HepG2 (cell line): ENCODE measurements around the gene PTTG1. TPM values are rescaled to one million over a fixed set of nuclear protein-coding genes. Genes with fewer than 3 reads are reported as not detected.
A peak's percentile ranks its signal among the peaks of the same experiment; 100 is the strongest.

ENCODE experiments used
- AFF4 ChIP-seq: sonication (generic); formaldehyde crosslinking; IDR thresholded peaks from 2 replicates; pipeline ENCODE4 v1.4.0; 2020; ENCODE audit warnings: missing genetic modification reagents
- HOXD1 ChIP-seq: sonication (generic); formaldehyde crosslinking; IDR thresholded peaks from 2 replicates; pipeline ENCODE4 v1.5.0; 2020; ENCODE audit warnings: missing genetic modification reagents
- MLLT10 ChIP-seq: sonication (generic); formaldehyde crosslinking; IDR thresholded peaks from 2 replicates; pipeline ENCODE4 v1.4.0; 2020; ENCODE audit warnings: missing genetic modification reagents
- MYPOP ChIP-seq: sonication (generic); formaldehyde crosslinking; IDR thresholded peaks from 2 replicates; pipeline ENCODE4 v1.8.1; 2023; ENCODE audit warnings: mild to moderate bottlenecking, moderate library complexity, missing genetic modification reagents
- MZF1 ChIP-seq: sonication (generic); formaldehyde crosslinking; IDR thresholded peaks from 2 replicates; pipeline ENCODE4 v1.8.1; 2023; ENCODE audit warnings: mild to moderate bottlenecking, missing genetic modification reagents, borderline replicate concordance
- PAXIP1 ChIP-seq: sonication (generic); formaldehyde crosslinking; conservative IDR thresholded peaks from 2 replicates; pipeline ENCODE4 v1.4.0; 2020; ENCODE audit warnings: mild to moderate bottlenecking, missing genetic modification reagents, moderate library complexity
- PRDM4 ChIP-seq: sonication (generic); formaldehyde crosslinking; IDR thresholded peaks from 2 replicates; pipeline ENCODE4 v1.9.0; 2021; ENCODE audit warnings: missing genetic modification reagents, borderline replicate concordance
- PRPF4 ChIP-seq: fragments of 200-400 bp; formaldehyde crosslinking; IDR thresholded peaks from 2 replicates; pipeline ENCODE4 v1.6.1; 2016; ENCODE audit warnings: low read length, low read depth; ENCODE audit not compliant: poor library complexity, severe bottlenecking
- SALL1 ChIP-seq: sonication (generic); formaldehyde crosslinking; IDR thresholded peaks from 2 replicates; pipeline ENCODE4 v1.8.0; 2022; ENCODE audit warnings: mild to moderate bottlenecking, missing genetic modification reagents
- ZFX ChIP-seq: sonication (generic); formaldehyde crosslinking; IDR thresholded peaks from 2 replicates; pipeline ENCODE4 v1.4.0; 2020; ENCODE audit warnings: mild to moderate bottlenecking, low read depth, missing genetic modification reagents, moderate library complexity
- ZNF20 ChIP-seq: sonication (generic); formaldehyde crosslinking; IDR thresholded peaks from 2 replicates; pipeline ENCODE4 v1.4.0; 2020; ENCODE audit warnings: mild to moderate bottlenecking, moderate library complexity, missing genetic modification reagents
- ZNF766 ChIP-seq: sonication (generic); formaldehyde crosslinking; IDR thresholded peaks from 2 replicates; pipeline ENCODE4 v1.5.0; 2020; ENCODE audit warnings: missing genetic modification reagents, borderline replicate concordance
- ZSCAN29 ChIP-seq: sonication (generic); formaldehyde crosslinking; conservative IDR thresholded peaks from 2 replicates; pipeline ENCODE4 v1.4.0; 2020; ENCODE audit warnings: mild to moderate bottlenecking, missing genetic modification reagents
- ZZZ3 ChIP-seq: sonication (generic); formaldehyde crosslinking; IDR thresholded peaks from 2 replicates; pipeline ENCODE4 v1.4.0; 2020; ENCODE audit warnings: missing genetic modification reagents, mild to moderate bottlenecking, borderline replicate concordance
- polyA plus RNA-seq, 8 experiments: library from polyadenylated mRNA; depleted of rRNA in 3 of 8; stranded (reverse) in 7 of 8; unstranded in 1 of 8; fragments of >200 nt; fragmentation: Illumina TruSeq in 4 of 8; extraction: Trizol in 4 of 8; gene quantifications; 2 replicates each; pipeline versions ENCODE4 v1.2.1 to v1.2.3, GENCODE V29; 2011 to 2016; ENCODE audit warnings: low read depth in 4 of 8, missing spikeins in 1 of 8, mixed read lengths in 1 of 8; ENCODE audit not compliant: insufficient read depth in 1 of 8
- total RNA-seq, 5 experiments: library from RNA; depleted of rRNA; stranded (reverse); fragments of >200 nt; fragmentation: Illumina TruSeq; extraction: Trizol; gene quantifications; 2 replicates each; pipeline ENCODE4 v1.2.3, GENCODE V29; 2016; ENCODE audit warnings: low read depth in 1 of 5
- TF ChIP-seq, protein P1 (sequence below): sonication (generic); formaldehyde crosslinking; IDR thresholded peaks from 2 replicates; pipeline ENCODE4 v1.8.1; 2023; ENCODE audit warnings: mild to moderate bottlenecking, missing genetic modification reagents

Gene PTTG1
- total and polyA plus RNA-seq, 2 of the 13 experiments (the other 11 are each of a cell fraction or from before 2014, with no cell fraction given) = 102 to 161 TPM

DNA sequence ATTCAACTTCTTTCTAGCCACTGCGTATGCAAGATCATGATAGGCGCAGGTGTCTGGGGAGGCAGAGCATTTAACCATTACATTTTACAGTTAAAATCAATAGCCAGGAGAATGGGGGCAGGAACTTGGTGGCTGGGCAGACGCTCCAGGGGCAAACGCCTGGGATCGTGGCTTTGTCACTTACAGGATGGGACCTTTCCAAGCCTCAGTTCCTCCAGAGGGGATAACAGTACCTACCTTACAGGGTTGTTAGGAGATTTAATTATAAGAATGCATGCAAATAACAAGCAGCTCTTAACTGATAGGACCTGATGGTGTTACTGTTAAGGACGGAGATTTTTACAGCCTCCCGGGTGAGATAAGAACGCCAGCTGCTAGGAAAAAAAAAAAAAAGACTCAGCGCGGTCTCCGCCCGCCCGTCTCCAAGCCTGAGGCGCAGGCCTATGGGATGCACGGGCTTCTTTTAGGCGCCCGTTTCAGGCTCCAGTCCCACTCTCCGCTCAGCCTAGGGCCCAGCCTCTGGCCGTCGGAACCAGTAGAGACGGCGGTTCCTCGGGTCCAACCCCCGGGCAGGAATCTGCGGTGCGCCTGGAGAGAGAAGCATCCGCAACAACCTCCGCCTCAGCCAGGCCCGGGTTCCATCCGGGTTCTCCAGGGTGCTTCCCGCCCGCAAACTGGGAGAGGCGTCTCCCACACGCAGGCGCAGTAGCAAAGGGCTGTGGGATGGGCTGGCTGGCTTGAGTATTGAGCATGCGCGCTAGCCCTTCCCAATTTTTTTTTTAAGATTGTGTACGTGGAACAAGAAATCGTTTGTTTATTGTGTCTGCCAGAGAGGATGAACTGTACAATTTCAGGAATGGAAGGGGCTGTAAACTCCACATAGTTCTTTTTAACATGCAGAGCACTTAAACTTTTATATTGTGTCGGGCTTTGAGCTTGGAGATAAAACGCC lies 22.0 kb upstream of the PTTG1 start, which contains the start of gene FAM200C (continued):
- TF ChIP-seq PAXIP1 (CRISPR knock-in tag) (peak; percentile 26; the same call in 1 of the 2 replicates), PRPF4 (no peak), MZF1 (CRISPR knock-in tag) (no peak), SALL1 (peak; percentile 76), PRDM4 (CRISPR knock-in tag) (no peak), ZNF20 (CRISPR knock-in tag) (0 out of 2 replicates have a peak, but pooled peaks have one; percentile 49), MYPOP (CRISPR knock-in tag) (peak; percentile 46; the same call in 1 of the 2 replicates), MLLT10 (CRISPR knock-in tag) (no peak), AFF4 (CRISPR knock-in tag) (no peak; the same call in 1 of the 2 replicates), ZSCAN29 (CRISPR knock-in tag) (0 out of 2 replicates have a peak, but pooled peaks have one; percentile 78), HOXD1 (CRISPR knock-in tag) (0 out of 2 replicates have a peak, but pooled peaks have one; percentile 14), ZFX (peak; percentile 98), ZNF766 (no peak; the same call in 1 of the 2 replicates), ZZZ3 (CRISPR knock-in tag) (peak; percentile 56; the same call in 1 of the 2 replicates)
- TF ChIP-seq, protein P1, sequence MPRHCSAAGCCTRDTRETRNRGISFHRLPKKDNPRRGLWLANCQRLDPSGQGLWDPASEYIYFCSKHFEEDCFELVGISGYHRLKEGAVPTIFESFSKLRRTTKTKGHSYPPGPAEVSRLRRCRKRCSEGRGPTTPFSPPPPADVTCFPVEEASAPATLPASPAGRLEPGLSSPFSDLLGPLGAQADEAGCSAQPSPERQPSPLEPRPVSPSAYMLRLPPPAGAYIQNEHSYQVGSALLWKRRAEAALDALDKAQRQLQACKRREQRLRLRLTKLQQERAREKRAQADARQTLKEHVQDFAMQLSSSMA = peak; percentile 75; the same call in 1 of the 2 replicates
